Choroid plexus epithelial cell (primary cell): ENCODE data around the gene EMP3.

Experiments
- DNase-seq: peaks from one replicate; pipeline ENCODE4 v3.0.0-alpha.2; 2010; ENCODE audit warnings: low read depth
- H3K4me3 ChIP-seq: 2 replicates; pipeline ENCODE4 v1.5.1; 2011; ENCODE audit warnings: low read depth, mild to moderate bottlenecking, control low read depth, low read length, moderate library complexity
- TF ChIP-seq, protein P1 (sequence below): conservative IDR thresholded peaks from 2 replicates; pipeline ENCODE4 v1.5.1; 2011; ENCODE audit warnings: low read depth, mild to moderate bottlenecking, control low read depth, inconsistent platforms, low read length, moderate library complexity

EMP3 gene

DNA sequence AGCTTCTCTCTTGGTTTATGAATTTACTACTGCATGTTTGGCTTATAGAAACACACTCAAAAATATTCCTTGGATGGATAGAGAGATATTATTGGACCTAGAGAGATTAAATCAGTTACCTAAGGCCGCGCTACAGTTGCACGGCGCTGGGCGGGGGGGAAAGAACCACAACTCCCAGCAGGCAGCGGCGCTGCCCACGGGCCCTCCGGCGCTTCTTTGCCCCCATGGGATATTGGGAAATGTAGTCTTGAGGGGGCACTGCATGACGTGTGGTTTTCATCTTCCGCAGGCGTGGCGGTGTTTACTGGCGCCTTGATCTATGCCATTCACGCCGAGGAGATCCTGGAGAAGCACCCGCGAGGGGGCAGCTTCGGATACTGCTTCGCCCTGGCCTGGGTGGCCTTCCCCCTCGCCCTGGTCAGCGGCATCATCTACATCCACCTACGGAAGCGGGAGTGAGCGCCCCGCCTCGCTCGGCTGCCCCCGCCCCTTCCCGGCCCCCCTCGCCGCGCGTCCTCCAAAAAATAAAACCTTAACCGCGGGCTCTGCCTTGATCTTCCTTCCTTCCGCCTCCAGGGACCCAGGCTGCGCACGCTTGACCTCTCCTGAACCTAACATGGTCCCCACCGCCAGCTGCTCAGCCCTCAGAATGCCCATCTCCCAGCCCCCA lies 4.8 kb downstream of the EMP3 start:
- TF ChIP-seq, protein P1, sequence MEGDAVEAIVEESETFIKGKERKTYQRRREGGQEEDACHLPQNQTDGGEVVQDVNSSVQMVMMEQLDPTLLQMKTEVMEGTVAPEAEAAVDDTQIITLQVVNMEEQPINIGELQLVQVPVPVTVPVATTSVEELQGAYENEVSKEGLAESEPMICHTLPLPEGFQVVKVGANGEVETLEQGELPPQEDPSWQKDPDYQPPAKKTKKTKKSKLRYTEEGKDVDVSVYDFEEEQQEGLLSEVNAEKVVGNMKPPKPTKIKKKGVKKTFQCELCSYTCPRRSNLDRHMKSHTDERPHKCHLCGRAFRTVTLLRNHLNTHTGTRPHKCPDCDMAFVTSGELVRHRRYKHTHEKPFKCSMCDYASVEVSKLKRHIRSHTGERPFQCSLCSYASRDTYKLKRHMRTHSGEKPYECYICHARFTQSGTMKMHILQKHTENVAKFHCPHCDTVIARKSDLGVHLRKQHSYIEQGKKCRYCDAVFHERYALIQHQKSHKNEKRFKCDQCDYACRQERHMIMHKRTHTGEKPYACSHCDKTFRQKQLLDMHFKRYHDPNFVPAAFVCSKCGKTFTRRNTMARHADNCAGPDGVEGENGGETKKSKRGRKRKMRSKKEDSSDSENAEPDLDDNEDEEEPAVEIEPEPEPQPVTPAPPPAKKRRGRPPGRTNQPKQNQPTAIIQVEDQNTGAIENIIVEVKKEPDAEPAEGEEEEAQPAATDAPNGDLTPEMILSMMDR, result no peak
- H3K4me3 ChIP-seq, result no peak overlapping the region
- DNase-seq, result no peak

DNA sequence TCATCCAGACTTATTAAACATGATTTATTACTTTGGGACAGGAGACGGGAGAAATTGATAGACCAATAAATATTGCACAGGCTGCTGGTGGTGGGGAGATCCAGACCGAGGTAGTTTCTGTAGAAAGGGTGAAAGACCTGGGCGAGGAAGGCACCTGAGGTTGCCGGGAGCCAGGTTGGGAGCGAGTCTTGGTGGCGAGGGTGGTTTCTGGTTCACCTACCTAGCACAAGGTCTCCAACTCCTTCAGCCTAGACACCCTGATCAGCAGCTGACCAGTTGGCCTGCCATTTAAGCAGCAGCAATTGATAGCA lies 7.0 kb downstream of the EMP3 start:
- TF ChIP-seq, protein P1, result no peak
- H3K4me3 ChIP-seq, result peak overlapping the region; percentile 46
- DNase-seq, result no peak

GRCh38 chr19:48332662-48333466 lies 7.5 kb downstream of the EMP3 start:
- H3K4me3 ChIP-seq, result peak overlapping the region; percentile 55
- DNase-seq, result peak; percentile 100
- TF ChIP-seq, protein P1, result no peak

GRCh38 chr19:48333467-48334384 lies 8.4 kb downstream of the EMP3 start:
- peak; percentile 97 for DNase-seq
- H3K4me3 ChIP-seq, result peak overlapping the region; percentile 55
- TF ChIP-seq, protein P1, result peak; percentile 81

- TF ChIP-seq, protein P1, result no peak
- H3K4me3 ChIP-seq, result no peak overlapping the region
- DNase-seq, result no peak
These were observed 13.0 kb downstream of the EMP3 start for GRCh38 chr19:48338253-48338755.

GRCh38 chr19:48338802-48339503 lies 13.6 kb downstream of the EMP3 start:
- no peak overlapping the region for H3K4me3 ChIP-seq
- TF ChIP-seq, protein P1, result no peak
- no peak for DNase-seq
